PC-9 (cell line): ENCODE measurements around the gene LAGE3. TPM values are rescaled to one million over a fixed set of nuclear protein-coding genes. Genes with fewer than 3 reads are reported as not detected.

ENCODE experiments used
- BruUV-seq: library from RNA; stranded (reverse); fragments of 400-500 nt; replicated peaks from 2 replicates; lab custom pipeline; 2021; lab: Mats Ljungman, UMichigan
- CTCF ChIA-PET: fragments of 300-600 bp; sonication (Branson Sonifier 250); formaldehyde crosslinking; loops from one replicate; lab custom pipeline; 2022; ENCODE audit warnings: antibody characterized with exemption; lab: Charles Lee
- POLR2A ChIA-PET: fragments of 300-600 bp; sonication (Branson Sonifier 250); formaldehyde crosslinking; loops from one replicate; lab custom pipeline; 2022; ENCODE audit warnings: antibody characterized with exemption; ENCODE audit not compliant: unreplicated experiment; lab: Charles Lee
- DNase-seq, 2 experiments: peaks; one replicate each; pipeline versions ENCODE4 v3.0.0 to v3.0.0-alpha.2; 2015 to 2022; ENCODE audit warnings: mixed read lengths in 1 of 2
- H2AFZ ChIP-seq: fragments of 200-600 bp; sonication (generic); 2 replicates; pipeline ENCODE4 v1.8.1; 2017; ENCODE audit warnings: antibody characterized with exemption
- H3F3A ChIP-seq: fragments of 200-600 bp; sonication (generic); 2 replicates; pipeline ENCODE4 v1.8.1; 2017; ENCODE audit warnings: antibody characterized with exemption, mild to moderate bottlenecking, low read depth; ENCODE audit not compliant: insufficient read depth
- H3K27ac ChIP-seq: fragments of 200-600 bp; sonication (generic); 2 replicates; pipeline ENCODE4 v1.6.1; 2016; ENCODE audit warnings: mixed run types
- H3K27me3 ChIP-seq: fragments of 200-600 bp; sonication (generic); 2 replicates; pipeline ENCODE4 v1.6.1; 2016; ENCODE audit warnings: low read depth, mixed run types; ENCODE audit not compliant: insufficient read depth
- H3K36me3 ChIP-seq: fragments of 200-600 bp; sonication (generic); 2 replicates; pipeline ENCODE4 v1.6.1; 2016; ENCODE audit warnings: low read depth, mixed run types
- H3K4me1 ChIP-seq: fragments of 200-600 bp; sonication (generic); replicated peaks from 2 replicates; pipeline ENCODE4 v1.6.1; 2016; ENCODE audit warnings: mixed run types; ENCODE audit not compliant: insufficient read depth
- H3K4me2 ChIP-seq: fragments of 200-600 bp; sonication (generic); 2 replicates; pipeline ENCODE4 v1.6.1; 2017; ENCODE audit warnings: mixed run types
- H3K4me3 ChIP-seq: fragments of 200-600 bp; sonication (generic); 2 replicates; pipeline ENCODE4 v1.6.1; 2016; ENCODE audit warnings: mixed run types
- H3K79me2 ChIP-seq: fragments of 200-600 bp; sonication (generic); 2 replicates; pipeline ENCODE4 v1.6.1; 2017; ENCODE audit warnings: low read depth, mixed run types
- H3K9me2 ChIP-seq: fragments of 200-600 bp; sonication (generic); 2 replicates; pipeline ENCODE4 v1.8.1; 2017; ENCODE audit warnings: mild to moderate bottlenecking; ENCODE audit not compliant: insufficient read depth
- H3K9me3 ChIP-seq: fragments of 200-600 bp; sonication (generic); 2 replicates; pipeline ENCODE4 v1.8.1; 2016; ENCODE audit warnings: low read depth; ENCODE audit not compliant: insufficient read depth
- H4K20me1 ChIP-seq: fragments of 200-600 bp; sonication (generic); 2 replicates; pipeline ENCODE4 v1.8.1; 2017; ENCODE audit not compliant: insufficient read depth
- CTCF ChIP-seq: fragments of 200-600 bp; sonication (generic); conservative IDR thresholded peaks from 2 replicates; pipeline ENCODE4 v1.6.1; 2017; ENCODE audit warnings: mixed run types, antibody characterized with exemption, mild to moderate bottlenecking, moderate library complexity
- EZH2 ChIP-seq: fragments of 200-600 bp; sonication (generic); IDR thresholded peaks from 2 replicates; pipeline ENCODE4 v1.8.0; 2017; ENCODE audit warnings: antibody characterized with exemption, low read depth
- intact Hi-C: fragments of 100-400 bp; cut with micrococcal nuclease; formaldehyde crosslinking; loops from one replicate; pipeline ENCODE4 v1.10.0; 2022; ENCODE audit not compliant: unreplicated experiment
- total RNA-seq: library from RNA; stranded (reverse); gene quantifications from 2 replicates; pipeline ENCODE4 v1.2.3, GENCODE V29; 2021

LAGE3 gene
- total RNA-seq, 1 experiment from 2014 or later, result 63.9 TPM

GRCh38 chrX:154462396-154462795 is 16.7 kb downstream of the LAGE3 start:
- no peaks in the 10 kb centered on the region for H3K36me3 ChIP-seq
- peaks cover 6% of the 10 kb centered on the region; the same call in 1 of the 2 replicates for H3K79me2 ChIP-seq
- no peak overlapping the region for H3K4me2 ChIP-seq
- ChIA-PET POLR2A (no interaction called here), CTCF (no interaction called here)
- no peak overlapping the region for H3K4me3 ChIP-seq
- no peaks in the 10 kb centered on the region for H3K9me3 ChIP-seq
- H2AFZ ChIP-seq, result no peak overlapping the region
- peaks cover 5% of the 10 kb centered on the region for H3K4me1 ChIP-seq
- no peak for TF ChIP-seq CTCF
- TF ChIP-seq EZH2, result no peak
- no peaks in the 10 kb centered on the region for H3K27me3 ChIP-seq
- H3F3A ChIP-seq, result peaks cover 2% of the 10 kb centered on the region; the same call in 1 of the 2 replicates
- H3K27ac ChIP-seq, result no peak overlapping the region
- H4K20me1 ChIP-seq, result no peaks in the 10 kb centered on the region
- no TSS peak for BruUV-seq
- no peaks in the 10 kb centered on the region for H3K9me2 ChIP-seq
- no peak for DNase-seq
- intact Hi-C loops, result no loop called here

GRCh38 chrX:154460326-154460725 is 18.8 kb downstream of the LAGE3 start:
- no peaks in the 10 kb centered on the region for H4K20me1 ChIP-seq
- peaks cover 8% of the 10 kb centered on the region; the same call in 1 of the 2 replicates for H3F3A ChIP-seq
- no peaks in the 10 kb centered on the region for H3K27me3 ChIP-seq
- intact Hi-C loops, result no loop called here
- H3K4me2 ChIP-seq, result no peak overlapping the region
- no peak overlapping the region for H3K27ac ChIP-seq
- H2AFZ ChIP-seq, result no peak overlapping the region
- H3K9me2 ChIP-seq, result no peaks in the 10 kb centered on the region
- H3K79me2 ChIP-seq, result peaks cover 6% of the 10 kb centered on the region; the same call in 1 of the 2 replicates
- H3K9me3 ChIP-seq, result no peaks in the 10 kb centered on the region
- no peak for TF ChIP-seq EZH2
- TF ChIP-seq CTCF, result no peak
- ChIA-PET POLR2A (no interaction called here), CTCF (no interaction called here)
- DNase-seq, result no peak
- no peaks in the 10 kb centered on the region for H3K36me3 ChIP-seq
- no peak overlapping the region for H3K4me3 ChIP-seq
- H3K4me1 ChIP-seq, result peaks cover 5% of the 10 kb centered on the region
- no TSS peak for BruUV-seq

- H3F3A ChIP-seq, result peaks cover 8% of the 10 kb centered on the region; the same call in 1 of the 2 replicates
- BruUV-seq, result no TSS peak
- CTCF ChIA-PET, result no interaction called here
- no peak overlapping the region for H2AFZ ChIP-seq
- no peaks in the 10 kb centered on the region for H3K9me3 ChIP-seq
- no peaks in the 10 kb centered on the region for H3K27me3 ChIP-seq
- intact Hi-C loops, result loop anchor here (2.0 to 5.0 kb wide), 3 partner anchors 25 to 63 kb away; partner anchors contain the start of genes DNASE1L1 and RPL10
- H4K20me1 ChIP-seq, result no peaks in the 10 kb centered on the region
- no peaks in the 10 kb centered on the region for H3K9me2 ChIP-seq
- peak overlapping the region; percentile 82; the same call in 1 of the 2 replicates for H3K4me2 ChIP-seq
- POLR2A ChIA-PET, result interaction anchor here (0.5 kb wide), 1 partner anchor 88 kb away, joined by 3 read pairs; the partner anchor contains the start of gene IKBKG
- no peak for TF ChIP-seq EZH2
- no peak for TF ChIP-seq CTCF
- H3K36me3 ChIP-seq, result no peaks in the 10 kb centered on the region
- H3K4me1 ChIP-seq, result peaks cover 5% of the 10 kb centered on the region
- H3K79me2 ChIP-seq, result peaks cover 6% of the 10 kb centered on the region; the same call in 1 of the 2 replicates
- no peak overlapping the region for H3K27ac ChIP-seq
- no peak for DNase-seq
- no peak overlapping the region for H3K4me3 ChIP-seq
Measured at GRCh38 chrX:154459832-154460231, 19.2 kb downstream of the LAGE3 start.
